Gastrocnemius medialis (tissue), 4 donors: ENCODE measurements around the gene TAS1R1.

Source experiments
- CTCF ChIP-seq, 5 experiments: fragments of 450-650 bp in 3 of 5; fragments of 200-600 bp in 2 of 5; sonication (generic) in 2 of 5; IDR thresholded peaks in 4 of 5; conservative IDR thresholded peaks in 1 of 5; 1 replicate in 4 of 5; 2 replicates in 1 of 5; pipeline ENCODE4 v1.5.1; 2016 to 2019; ENCODE audit warnings: antibody characterized with exemption in 5 of 5, mild to moderate bottlenecking in 3 of 5, moderate library complexity in 3 of 5
- POLR2A ChIP-seq, 2 donors: fragments of 450-650 bp; IDR thresholded peaks; one replicate each; pipeline ENCODE4 v1.6.1; 2017; ENCODE audit warnings: antibody characterized with exemption in 2 of 2, mild to moderate bottlenecking in 2 of 2, moderate library complexity in 2 of 2

- no peak for TF ChIP-seq POLR2A (IDR thresholded peaks at IDR 0.05)
- no peak for TF ChIP-seq CTCF (IDR thresholded peaks at IDR 0.05 in 4 of 5, conservative IDR thresholded peaks at IDR 0.05 in 1 of 5)
Observed at GRCh38 chr1:6530504-6531160, 24.5 kb upstream of the TAS1R1 start.
